Activated CD4-positive, alpha-beta memory T cell treated with anti-CD3 and anti-CD28 coated beads for 36 hours (primary cell): ENCODE measurements around the gene NEK2. TPM values are rescaled to one million over a fixed set of nuclear protein-coding genes. Genes with fewer than 3 reads are reported as not detected.
"Not testable (repeated sequence)": the region's sequence is repeated elsewhere in the genome, so short reads cannot be mapped to it uniquely, and the experiment has no call there.

Experiments used
- CTCF ChIA-PET: fragments of 350-600 bp; sonication (Branson Sonifier 250); formaldehyde crosslinking; loops from one replicate; lab custom pipeline; 2021; ENCODE audit warnings: antibody characterized with exemption, inconsistent platforms; lab: Charles Lee
- POLR2A ChIA-PET: fragments of 350-600 bp; sonication (Branson Sonifier 250); formaldehyde crosslinking; loops from one replicate; lab custom pipeline; 2021; ENCODE audit warnings: antibody characterized with exemption; lab: Charles Lee
- DNase-seq: peaks from one replicate; pipeline ENCODE4 v3.0.0-alpha.2; 2020
- H3K27ac Mint-ChIP-seq: one replicate; pipeline ENCODE4 v1.8.0; 2021; ENCODE audit warnings: mixed read lengths
- H3K27me3 Mint-ChIP-seq: one replicate; pipeline ENCODE4 v1.8.0; 2021; ENCODE audit warnings: mixed read lengths
- H3K36me3 Mint-ChIP-seq: one replicate; pipeline ENCODE4 v1.8.0; 2021; ENCODE audit warnings: mixed read lengths
- H3K4me1 Mint-ChIP-seq: one replicate; pipeline ENCODE4 v1.8.0; 2021; ENCODE audit warnings: low read depth, mixed read lengths
- H3K4me3 Mint-ChIP-seq: one replicate; pipeline ENCODE4 v1.8.0; 2021; ENCODE audit warnings: mild to moderate bottlenecking, mixed read lengths
- H3K9me3 Mint-ChIP-seq: one replicate; pipeline ENCODE4 v1.8.0; 2021; ENCODE audit warnings: mixed read lengths
- intact Hi-C: fragments of 100-400 bp; cut with micrococcal nuclease; formaldehyde crosslinking; loops from one replicate; pipeline ENCODE4 v1.15.1; 2023
- total RNA-seq, 2 experiments: library from RNA; stranded (reverse); gene quantifications; one replicate each; pipeline ENCODE4 v1.2.3, GENCODE V29; 2021

NEK2 gene
- total RNA-seq, 2 experiments from 2014 or later, result 42.4 to 45.9 TPM

DNA sequence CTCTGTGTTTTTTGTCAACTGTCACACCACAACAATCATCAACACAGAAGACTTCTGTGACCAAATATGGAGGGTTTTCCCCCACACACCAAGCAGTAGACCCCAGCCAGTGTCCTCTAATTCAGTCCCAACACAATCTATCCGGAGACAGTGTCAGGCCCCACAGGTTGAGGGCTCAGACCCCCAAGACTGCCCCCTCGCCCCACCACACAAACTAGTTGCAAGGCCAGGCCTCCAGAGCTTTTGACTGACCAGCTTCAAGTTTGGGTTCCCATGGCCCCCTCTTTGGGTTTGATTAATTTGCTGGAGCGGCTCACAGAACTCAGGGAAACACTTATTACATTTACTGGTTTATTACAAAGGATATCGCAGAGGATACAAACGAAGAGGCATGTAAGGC lies 37.2 kb downstream of the NEK2 start:
- H3K4me3 Mint-ChIP-seq, result no peak overlapping the region
- H3K4me1 Mint-ChIP-seq, result peaks cover under 1% of the 10 kb centered on the region
- no peaks in the 10 kb centered on the region for H3K27me3 Mint-ChIP-seq
- no peak overlapping the region for H3K27ac Mint-ChIP-seq
- no peaks in the 10 kb centered on the region for H3K36me3 Mint-ChIP-seq
- ChIA-PET CTCF (interaction anchor here (0.6 kb wide), 1 partner anchor 424 kb away, joined by 3 read pairs; no protein-coding TSS in a partner anchor), POLR2A (no interaction called here)
- intact Hi-C loops, result no loop called here
- DNase-seq, result no peak
- no peaks in the 10 kb centered on the region for H3K9me3 Mint-ChIP-seq

DNA sequence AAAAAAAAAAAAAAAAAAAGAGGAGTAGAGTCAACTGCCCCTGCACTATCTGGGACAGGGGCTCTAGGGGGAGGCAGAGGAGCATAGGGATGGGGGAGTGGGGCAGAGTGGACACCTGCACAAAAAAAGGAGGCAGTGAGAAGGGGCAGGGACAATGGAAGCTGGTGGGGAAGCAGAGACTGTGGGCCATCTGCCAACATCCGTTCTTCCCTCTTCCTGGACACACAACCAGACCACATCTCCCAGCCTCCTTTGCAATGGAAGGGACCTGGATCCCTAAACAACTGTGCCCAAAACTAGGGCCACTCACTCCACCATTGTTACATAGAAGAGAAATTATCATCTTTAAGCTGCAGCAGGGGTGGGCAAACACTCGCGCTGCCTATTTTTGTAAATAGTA lies 38.4 kb downstream of the NEK2 start:
- CTCF ChIA-PET, result no interaction called here

DNA sequence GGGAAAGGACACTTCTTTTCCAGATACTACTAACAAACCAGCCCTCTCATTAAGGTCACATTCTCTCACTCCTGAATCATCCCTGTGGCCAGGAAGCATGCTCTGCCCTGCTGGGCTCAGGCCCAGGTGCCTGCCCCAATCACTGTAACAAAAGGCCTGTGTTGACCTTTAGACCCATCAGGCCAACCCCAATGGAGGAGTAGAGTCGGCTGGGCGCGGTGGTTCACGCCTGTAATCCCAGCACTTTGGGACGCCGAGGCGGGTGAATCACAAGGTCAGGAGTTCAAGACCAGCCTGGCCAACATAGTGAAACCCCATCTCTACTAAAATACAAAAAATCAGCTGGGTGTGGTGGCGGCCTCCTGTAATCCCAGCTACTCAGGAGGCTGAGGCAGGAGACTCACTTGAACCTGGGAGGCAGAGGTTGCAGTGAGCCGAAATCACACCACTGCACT lies 38.8 kb downstream of the NEK2 start:
- H3K27ac Mint-ChIP-seq, intact Hi-C loops, DNase-seq, H3K36me3 Mint-ChIP-seq, H3K9me3 Mint-ChIP-seq, H3K27me3 Mint-ChIP-seq, CTCF ChIA-PET, H3K4me1 Mint-ChIP-seq, H3K4me3 Mint-ChIP-seq, POLR2A ChIA-PET: not testable (repeated sequence)

More for the DNA sequence above, 38.4 kb downstream of the NEK2 start:
- no peak overlapping the region for H3K27ac Mint-ChIP-seq
- no peak for DNase-seq
- intact Hi-C loops, result no loop called here
- H3K9me3 Mint-ChIP-seq, result no peaks in the 10 kb centered on the region
- no peaks in the 10 kb centered on the region for H3K4me1 Mint-ChIP-seq
- POLR2A ChIA-PET, result no interaction called here
- no peaks in the 10 kb centered on the region for H3K36me3 Mint-ChIP-seq
- no peak overlapping the region for H3K4me3 Mint-ChIP-seq
- no peaks in the 10 kb centered on the region for H3K27me3 Mint-ChIP-seq

DNA sequence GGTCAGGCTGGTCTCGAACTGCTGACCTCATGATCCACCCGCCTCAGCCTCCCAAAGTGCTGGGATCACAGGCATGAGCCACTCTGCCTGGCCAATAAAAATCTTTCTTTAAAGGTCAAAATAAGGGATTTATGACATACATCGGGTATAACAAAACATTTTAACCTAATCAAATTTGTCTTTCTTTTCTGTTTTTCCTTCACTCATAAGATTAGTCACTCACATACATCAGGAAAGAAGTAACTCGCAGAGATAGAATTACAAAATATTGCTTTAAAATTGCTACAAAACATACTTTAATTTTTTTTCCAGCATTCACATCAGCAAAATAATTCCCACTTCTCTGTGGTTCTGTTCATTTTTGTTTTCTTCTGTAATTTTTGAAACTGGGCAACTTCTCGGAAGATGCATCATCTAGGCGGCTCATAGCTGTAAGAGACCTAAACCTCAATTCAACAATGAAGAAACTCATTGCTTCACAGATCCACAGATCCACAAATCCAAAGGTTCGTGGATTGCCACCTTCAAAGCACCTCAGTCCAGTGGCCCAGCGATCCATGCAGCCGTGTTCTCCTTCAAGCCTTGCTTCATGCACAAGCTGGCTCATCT lies 39.7 kb downstream of the NEK2 start:
- H3K4me1 Mint-ChIP-seq, result no peaks in the 10 kb centered on the region
- no peak overlapping the region for H3K4me3 Mint-ChIP-seq
- H3K36me3 Mint-ChIP-seq, result no peaks in the 10 kb centered on the region
- POLR2A ChIA-PET, result no interaction called here
- no peaks in the 10 kb centered on the region for H3K9me3 Mint-ChIP-seq
- no peaks in the 10 kb centered on the region for H3K27me3 Mint-ChIP-seq
- CTCF ChIA-PET, result no interaction called here
- intact Hi-C loops, result no loop called here
- H3K27ac Mint-ChIP-seq, result no peak overlapping the region
- DNase-seq, result no peak

DNA sequence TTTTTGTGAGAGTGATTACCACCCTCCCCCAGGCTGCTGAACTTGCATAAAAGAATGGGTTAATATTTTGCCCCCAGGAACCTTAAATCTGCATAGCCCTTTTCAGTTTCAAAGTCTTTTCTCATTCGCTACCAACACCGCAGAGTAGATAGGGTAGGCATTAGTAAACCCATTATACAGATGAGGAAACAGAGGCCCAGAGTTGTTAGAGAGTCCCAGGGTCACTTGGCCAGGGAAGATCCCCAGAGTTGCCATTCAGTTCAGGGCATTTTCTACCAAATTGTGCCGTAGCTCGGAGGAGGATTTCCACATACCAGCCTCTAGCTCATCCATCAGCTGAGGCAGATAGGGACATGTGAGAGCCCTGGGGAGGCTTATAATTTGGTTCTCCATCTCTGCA lies 40.5 kb downstream of the NEK2 start:
- ChIA-PET CTCF (interaction anchor here (0.8 kb wide), 1 partner anchor 10 kb away, joined by 3 read pairs; no protein-coding TSS in a partner anchor), POLR2A (no interaction called here)
- H3K9me3 Mint-ChIP-seq, result no peaks in the 10 kb centered on the region
- intact Hi-C loops, result no loop called here
- no peak overlapping the region for H3K27ac Mint-ChIP-seq
- DNase-seq, result no peak
- H3K36me3 Mint-ChIP-seq, result no peaks in the 10 kb centered on the region
- no peaks in the 10 kb centered on the region for H3K4me1 Mint-ChIP-seq
- no peak overlapping the region for H3K4me3 Mint-ChIP-seq
- H3K27me3 Mint-ChIP-seq, result no peaks in the 10 kb centered on the region

DNA sequence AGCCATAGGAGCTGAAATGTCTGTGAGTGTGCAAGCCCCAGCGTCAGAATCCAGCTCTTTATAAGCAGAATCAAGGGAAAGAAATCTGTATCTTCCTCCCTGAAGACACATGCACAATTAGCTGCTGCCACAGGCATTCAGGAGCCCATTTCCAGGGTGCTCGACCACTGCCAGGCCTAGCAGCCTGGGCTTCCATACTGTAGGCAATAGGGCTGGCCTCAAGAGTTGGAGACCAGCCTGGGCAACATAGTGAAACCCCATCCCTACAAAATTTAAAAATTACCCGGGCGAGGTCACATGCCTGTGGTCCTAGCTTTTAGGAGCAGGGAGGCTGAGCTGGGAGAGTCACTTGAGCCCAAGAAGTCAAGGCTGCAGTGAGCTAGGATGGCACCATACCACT lies 41.0 kb downstream of the NEK2 start:
- H3K4me1 Mint-ChIP-seq, result no peaks in the 10 kb centered on the region
- DNase-seq, result no peak

DNA sequence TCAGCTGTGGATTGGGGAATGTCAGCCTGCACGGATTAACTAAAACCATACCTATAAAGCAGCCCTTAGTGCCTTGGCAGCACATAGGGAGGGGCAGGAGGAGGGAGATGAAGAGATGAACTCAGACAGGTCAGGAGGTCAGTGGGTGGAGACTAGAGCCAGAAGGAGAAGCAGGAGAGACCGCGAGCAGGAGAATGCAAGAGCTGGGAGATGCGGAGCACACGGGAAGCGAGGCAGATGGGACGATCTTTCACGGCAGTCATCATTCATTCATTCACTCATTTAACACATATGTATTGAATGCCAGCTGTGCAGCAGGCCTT lies 41.9 kb downstream of the NEK2 start:
- Mint-ChIP-seq H3K36me3 (no peaks in the 10 kb centered on the region), H3K9me3 (no peaks in the 10 kb centered on the region), H3K4me1 (no peaks in the 10 kb centered on the region), H3K4me3 (no peak overlapping the region), H3K27me3 (no peaks in the 10 kb centered on the region), H3K27ac (no peak overlapping the region)
- no peak for DNase-seq
- ChIA-PET CTCF (interaction anchor here (0.8 kb wide), 1 partner anchor 65 kb away, joined by 3 read pairs; no protein-coding TSS in a partner anchor), POLR2A (no interaction called here)
- intact Hi-C loops, result no loop called here

More for the DNA sequence above, 41.0 kb downstream of the NEK2 start:
- Mint-ChIP-seq H3K27me3 (no peaks in the 10 kb centered on the region), H3K36me3 (no peaks in the 10 kb centered on the region), H3K27ac (no peak overlapping the region), H3K9me3 (no peaks in the 10 kb centered on the region), H3K4me3 (no peak overlapping the region)
- POLR2A ChIA-PET, result no interaction called here
- CTCF ChIA-PET, result interaction anchor here (0.6 to 0.8 kb wide), 3 partner anchors 10 to 1098 kb away, joined by 3 read pairs; no protein-coding TSS in a partner anchor
- intact Hi-C loops, result no loop called here

DNA sequence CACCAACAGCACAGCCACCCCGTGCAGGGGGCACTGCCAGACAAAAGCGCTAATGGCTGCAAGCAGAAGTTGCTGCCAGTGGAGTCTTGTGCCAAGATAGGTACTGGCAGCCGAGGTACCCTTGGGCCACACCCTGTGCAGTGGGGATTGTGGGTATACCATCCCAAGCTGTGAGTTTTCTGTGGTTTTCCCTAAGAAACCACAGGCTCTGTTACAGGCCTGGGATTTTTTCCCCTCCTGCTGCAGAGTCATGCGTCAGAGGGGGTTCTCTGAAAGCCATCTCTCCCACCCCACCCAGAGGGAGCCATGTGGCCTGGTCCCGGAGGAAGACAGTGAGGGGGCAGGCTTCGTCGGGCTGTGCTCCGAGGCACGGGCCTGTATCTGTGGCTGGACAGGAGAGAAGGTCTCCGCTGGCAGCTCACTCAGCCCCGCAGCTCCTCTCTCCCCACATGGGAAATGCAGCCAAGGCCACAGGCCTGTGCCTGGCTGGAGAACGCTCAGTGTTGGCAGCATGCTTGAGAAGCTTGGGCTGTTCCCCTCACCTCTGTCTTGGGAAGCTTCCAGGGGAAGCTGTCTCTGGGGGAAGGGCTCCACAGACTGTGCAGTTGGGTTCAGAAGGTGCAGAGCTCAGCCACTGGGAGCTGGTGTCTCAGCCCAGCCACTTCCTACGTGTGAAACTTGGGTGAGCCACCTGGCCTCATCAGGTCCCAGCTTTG lies 42.5 kb downstream of the NEK2 start:
- Mint-ChIP-seq H3K4me1 (no peaks in the 10 kb centered on the region), H3K27ac (no peak overlapping the region), H3K4me3 (no peak overlapping the region), H3K27me3 (no peaks in the 10 kb centered on the region), H3K36me3 (no peaks in the 10 kb centered on the region), H3K9me3 (no peaks in the 10 kb centered on the region)
- POLR2A ChIA-PET, result no interaction called here
- intact Hi-C loops, result no loop called here
- CTCF ChIA-PET, result no interaction called here
- DNase-seq, result no peak

DNA sequence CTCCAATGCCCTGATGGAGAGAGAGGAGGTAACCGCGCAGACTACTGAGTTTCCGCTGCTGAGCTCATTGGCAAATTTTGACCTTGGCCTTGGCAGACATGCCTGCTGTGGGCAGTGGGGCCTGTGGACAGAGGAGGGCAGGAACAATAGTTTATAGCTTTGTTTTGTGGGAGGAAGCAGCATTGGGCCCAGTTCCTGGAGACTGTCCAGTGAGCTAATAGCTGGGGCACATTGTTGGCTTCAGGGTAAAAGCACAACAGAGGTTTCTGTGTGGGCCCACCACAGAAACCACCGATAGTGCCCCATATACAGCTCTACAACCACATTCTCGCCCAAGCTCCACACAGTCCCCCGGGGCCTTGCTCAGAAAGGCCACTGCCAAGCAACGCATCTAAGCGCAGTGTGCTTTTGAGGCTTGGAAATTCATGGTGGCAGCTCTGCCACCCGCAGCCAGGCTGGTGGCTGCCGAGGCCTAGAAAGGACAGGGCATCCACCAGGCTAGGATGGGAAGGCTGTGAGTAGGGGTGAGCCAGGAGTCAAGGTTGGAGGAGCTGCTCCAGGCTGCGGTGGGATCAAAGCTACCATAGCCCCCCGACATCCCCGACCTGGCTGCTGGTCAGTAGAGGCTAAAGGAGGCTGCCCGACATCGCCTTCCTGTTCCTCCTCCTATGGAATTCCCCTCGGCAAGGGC lies 43.2 kb downstream of the NEK2 start:
- H3K4me1 Mint-ChIP-seq, result no peaks in the 10 kb centered on the region
- H3K36me3 Mint-ChIP-seq, result no peaks in the 10 kb centered on the region
- H3K4me3 Mint-ChIP-seq, result no peak overlapping the region
- ChIA-PET CTCF (interaction anchor here (0.8 kb wide), 1 partner anchor 119 kb away, joined by 3 read pairs; no protein-coding TSS in a partner anchor), POLR2A (no interaction called here)
- intact Hi-C loops, result no loop called here
- no peak overlapping the region for H3K27ac Mint-ChIP-seq
- H3K9me3 Mint-ChIP-seq, result no peaks in the 10 kb centered on the region
- DNase-seq, result no peak
- H3K27me3 Mint-ChIP-seq, result no peaks in the 10 kb centered on the region

DNA sequence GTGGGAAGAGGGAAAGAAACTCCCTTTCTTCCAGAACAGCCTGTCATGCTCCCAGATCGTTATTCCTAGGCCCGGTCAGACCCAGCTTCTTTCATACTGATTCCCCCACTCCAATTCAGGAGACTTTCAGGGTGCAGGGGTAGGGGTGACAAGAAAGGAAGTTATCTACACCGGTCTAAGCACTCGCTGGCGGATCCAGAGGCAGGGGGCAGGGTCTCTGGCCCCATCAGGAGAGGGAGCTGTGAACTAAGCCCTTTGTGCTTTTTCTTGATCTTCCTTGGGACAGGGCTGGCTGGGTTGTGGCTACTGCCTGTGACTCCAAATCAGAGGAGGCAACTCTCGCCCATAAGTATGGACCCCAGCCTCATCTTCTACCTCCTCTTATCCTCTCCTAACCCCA lies 44.3 kb downstream of the NEK2 start:
- ChIA-PET CTCF (interaction anchor here (1.3 kb wide), 1 partner anchor 23 kb away, joined by 5 read pairs; no protein-coding TSS in a partner anchor), POLR2A (no interaction called here)
- no peaks in the 10 kb centered on the region for H3K9me3 Mint-ChIP-seq
- no peak for DNase-seq
- H3K4me3 Mint-ChIP-seq, result no peak overlapping the region
- no peaks in the 10 kb centered on the region for H3K4me1 Mint-ChIP-seq
- no peaks in the 10 kb centered on the region for H3K27me3 Mint-ChIP-seq
- H3K27ac Mint-ChIP-seq, result no peak overlapping the region
- no peaks in the 10 kb centered on the region for H3K36me3 Mint-ChIP-seq
- intact Hi-C loops, result no loop called here

DNA sequence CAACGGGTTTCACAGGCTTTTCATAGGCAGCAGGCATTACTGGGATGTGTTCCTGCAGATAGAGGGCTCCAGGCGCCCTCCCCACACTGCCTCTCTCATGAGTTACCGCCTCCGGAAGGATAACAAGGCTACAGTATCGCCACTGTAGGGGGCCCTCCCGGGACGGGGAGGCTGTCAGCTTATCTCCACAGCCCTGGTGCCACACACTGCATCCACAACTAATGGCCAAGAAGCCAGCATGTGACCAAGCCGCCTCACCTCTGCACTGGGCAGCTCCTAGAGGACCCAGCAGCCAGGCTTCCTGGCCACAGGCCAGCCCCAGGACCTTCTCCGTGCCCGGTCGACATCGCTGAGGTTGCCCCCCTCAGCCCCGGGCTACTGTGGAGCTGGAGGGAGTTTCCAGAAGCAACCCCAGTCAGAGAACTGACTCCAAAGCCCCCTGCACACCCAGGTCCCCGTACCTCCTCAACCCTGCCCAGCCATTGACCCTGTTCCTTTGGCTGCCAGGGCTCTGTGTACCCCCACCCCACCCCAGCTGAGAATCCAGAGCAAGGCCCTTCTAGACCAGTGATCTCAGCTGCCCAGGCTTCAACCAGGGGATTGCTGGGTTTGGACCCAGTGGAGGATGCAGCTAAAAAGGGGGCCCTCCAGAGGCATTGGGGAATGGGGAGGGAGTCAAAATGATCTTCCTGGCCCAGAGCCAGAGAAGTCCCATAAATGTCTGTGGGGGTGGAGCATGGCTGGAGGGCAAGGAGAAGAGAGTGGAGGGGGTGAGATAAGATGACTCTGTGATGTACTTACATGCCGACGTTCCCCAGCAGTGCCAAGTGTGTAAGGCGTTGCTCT lies 45.0 kb downstream of the NEK2 start:
- Mint-ChIP-seq H3K36me3 (no peaks in the 10 kb centered on the region), H3K27ac (no peak overlapping the region), H3K4me3 (no peak overlapping the region), H3K4me1 (no peaks in the 10 kb centered on the region), H3K9me3 (no peaks in the 10 kb centered on the region), H3K27me3 (no peaks in the 10 kb centered on the region)
- no peak for DNase-seq
- ChIA-PET POLR2A (no interaction called here), CTCF (interaction anchor here (0.7 to 1.3 kb wide), 2 partner anchors 24 to 154 kb away, joined by 3 to 5 read pairs; no protein-coding TSS in a partner anchor)
- intact Hi-C loops, result no loop called here
